Subcutaneous adipose tissue (tissue), 4 donors: Measurements from ENCODE around the gene CDH5. TPM values are rescaled to one million over a fixed set of nuclear protein-coding genes. Genes with fewer than 3 reads are reported as not detected.

Experiments used
- CTCF ChIP-seq: fragments of 450-650 bp; IDR thresholded peaks from one replicate; pipeline ENCODE4 v1.5.1; 2016; ENCODE audit warnings: low read depth, mild to moderate bottlenecking, control low read depth, antibody characterized with exemption, moderate library complexity
- total RNA-seq, 4 donors: library from RNA; depleted of rRNA; stranded (reverse); fragments of >200 nt; gene quantifications; one replicate each; pipeline ENCODE4 v1.1.0, GENCODE V29; 2016

CDH5 gene
- total RNA-seq, 4 donors from 2014 or later, result 28.7 to 155 (median 43.2) TPM

- TF ChIP-seq CTCF, result no peak
These were observed 24.1 kb upstream of the CDH5 start for GRCh38 chr16:66342294-66342900.

- no peak for TF ChIP-seq CTCF
These were observed 21.9 kb upstream of the CDH5 start for GRCh38 chr16:66344533-66345145.

- no peak for TF ChIP-seq CTCF
These were observed 20.3 kb upstream of the CDH5 start for GRCh38 chr16:66346221-66346620.

- TF ChIP-seq CTCF, result no peak
These were observed 14.2 kb upstream of the CDH5 start for GRCh38 chr16:66352304-66352703.

- no peak for TF ChIP-seq CTCF
These were observed 13.4 kb upstream of the CDH5 start for GRCh38 chr16:66353055-66353454.

- TF ChIP-seq CTCF, result no peak
These were observed 12.2 kb upstream of the CDH5 start for GRCh38 chr16:66354034-66354909.

- TF ChIP-seq CTCF, result no peak
These were observed 11.0 kb upstream of the CDH5 start for GRCh38 chr16:66355526-66355925.
